D341Med (cell line): ENCODE measurements around the gene RNF20.
"Not testable (repeated sequence)": the region's sequence is repeated elsewhere in the genome, so short reads cannot be mapped to it uniquely, and the experiment has no call there.

Source experiments
- DNase-seq: peaks from one replicate; pipeline ENCODE4 v3.0.0; 2012; ENCODE audit warnings: low spot score

The RNF20 gene

GRCh38 chr9:101533334-101534204, at the start of gene RNF20:
TSS of gene RNF20 (plus strand) at chr9:101533853. CDS start at chr9:101535424, 1,571 bp downstream.
- peak; percentile 96 for DNase-seq

- no peak for DNase-seq
These were observed 49.6 kb upstream of the RNF20 start for GRCh38 chr9:101484046-101484445.

GRCh38 chr9:101485924-101486692, 47.5 kb upstream of the RNF20 start:
- peak; percentile 67 for DNase-seq

- peak; percentile 81 for DNase-seq
These were observed 46.8 kb upstream of the RNF20 start for GRCh38 chr9:101486693-101487442.

GRCh38 chr9:101487443-101487840, 46.2 kb upstream of the RNF20 start:
- no peak for DNase-seq

- DNase-seq: no peak
These were observed 37.8 kb upstream of the RNF20 start for GRCh38 chr9:101495810-101496209.

GRCh38 chr9:101498323-101498722, 35.3 kb upstream of the RNF20 start:
- no peak for DNase-seq

GRCh38 chr9:101504188-101504587, 29.5 kb upstream of the RNF20 start:
- DNase-seq: no peak

GRCh38 chr9:101508211-101508610, 25.4 kb upstream of the RNF20 start:
- DNase-seq: no peak

- no peak for DNase-seq
These were observed 24.1 kb upstream of the RNF20 start for GRCh38 chr9:101509572-101509971.

GRCh38 chr9:101510459-101510858, 23.2 kb upstream of the RNF20 start:
- no peak for DNase-seq

GRCh38 chr9:101511009-101511408, 22.6 kb upstream of the RNF20 start:
- no peak for DNase-seq

- no peak for DNase-seq
These were observed 21.5 kb upstream of the RNF20 start for GRCh38 chr9:101512116-101512515.

- DNase-seq: no peak
These were observed 20.3 kb upstream of the RNF20 start for GRCh38 chr9:101513351-101513750.

- no peak for DNase-seq
These were observed 19.6 kb upstream of the RNF20 start for GRCh38 chr9:101514071-101514470.

GRCh38 chr9:101516655-101517054, 17.0 kb upstream of the RNF20 start:
- no peak for DNase-seq

- not testable (repeated sequence) for DNase-seq
These were observed 15.2 kb upstream of the RNF20 start for GRCh38 chr9:101518489-101518888.

GRCh38 chr9:101524371-101524770, 9.3 kb upstream of the RNF20 start:
- no peak for DNase-seq

- no peak for DNase-seq
These were observed 6.6 kb upstream of the RNF20 start for GRCh38 chr9:101527066-101527465.

- no peak for DNase-seq
These were observed 5.6 kb upstream of the RNF20 start for GRCh38 chr9:101528015-101528414.

GRCh38 chr9:101530076-101530711, 3.5 kb upstream of the RNF20 start:
- DNase-seq: peak; percentile 72

GRCh38 chr9:101536351-101536750, 2.7 kb downstream of the RNF20 start:
- no peak for DNase-seq
